Measurements from ENCODE around the gene CORO2B. TPM values are rescaled to one million over a fixed set of nuclear protein-coding genes. Genes with fewer than 3 reads are reported as not detected.

The CORO2B gene
- total and polyA plus RNA-seq, 9 of the 15 experiments (the other 6 are each of a cell fraction or from before 2014, with no cell fraction given): not detected

DNA sequence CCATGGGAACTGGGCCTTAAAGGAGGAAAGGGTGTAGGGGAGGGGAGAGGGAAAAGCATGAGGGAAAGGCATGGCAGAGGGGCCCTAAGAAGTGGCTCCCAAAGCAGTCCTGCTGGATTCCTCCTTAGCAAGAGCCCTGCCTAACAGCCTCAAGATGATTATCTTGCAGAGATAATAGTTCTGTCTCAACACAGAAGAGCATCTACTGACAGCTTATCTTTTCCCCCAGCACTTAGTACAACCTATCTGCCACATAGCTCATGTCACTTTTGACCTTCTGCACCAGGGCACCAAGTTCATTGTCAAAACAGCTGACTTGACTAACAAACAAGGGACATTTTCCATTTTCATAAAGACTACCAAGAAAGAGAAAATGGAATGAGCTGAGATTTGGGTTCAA lies 155.6 kb downstream of the CORO2B start (continued):
- TF ChIP-seq SFPQ (IDR thresholded peaks at IDR 0.05; ENCODE audit: low read depth, low read length) (no peak), ZNF165 (CRISPR knock-in tag; IDR thresholded peaks at IDR 0.05; ENCODE audit: borderline replicate concordance) (no peak), NCOA1 (IDR thresholded peaks at IDR 0.05; ENCODE audit: low read depth) (no peak), PHB (CRISPR knock-in tag; IDR thresholded peaks at IDR 0.05) (no peak), TFAM (CRISPR knock-in tag; conservative IDR thresholded peaks at IDR 0.05) (no peak), CEBPB (tag; IDR thresholded peaks at IDR 0.05) (no peak), ELK3 (CRISPR knock-in tag; IDR thresholded peaks at IDR 0.05) (no peak), HDAC8 (tag; IDR thresholded peaks at IDR 0.05) (no peak), CBFB (CRISPR knock-in tag; IDR thresholded peaks at IDR 0.05) (no peak), MEF2A (IDR thresholded peaks at IDR 0.05; ENCODE audit: control insufficient read depth, low read depth, low read length) (no peak), XRCC3 (IDR thresholded peaks at IDR 0.05) (no peak), BHLHE40 (IDR thresholded peaks at IDR 0.05; ENCODE audit: low read length) (no peak), ZBED1 (IDR thresholded peaks at IDR 0.05) (no peak), LCOR (CRISPR knock-in tag; IDR thresholded peaks at IDR 0.05) (no peak), ZNF512 (tag; IDR thresholded peaks at IDR 0.05) (no peak), MITF (IDR thresholded peaks at IDR 0.05) (no peak)
- TF ChIP-seq, protein P1, sequence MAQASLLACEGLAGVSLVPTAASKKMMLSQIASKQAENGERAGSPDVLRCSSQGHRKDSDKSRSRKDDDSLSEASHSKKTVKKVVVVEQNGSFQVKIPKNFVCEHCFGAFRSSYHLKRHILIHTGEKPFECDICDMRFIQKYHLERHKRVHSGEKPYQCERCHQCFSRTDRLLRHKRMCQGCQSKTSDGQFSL (CRISPR knock-in tag; IDR thresholded peaks at IDR 0.05): no peak
- TF ChIP-seq, protein P1 (tag; IDR thresholded peaks at IDR 0.05): no peak
- TF ChIP-seq, protein P2, sequence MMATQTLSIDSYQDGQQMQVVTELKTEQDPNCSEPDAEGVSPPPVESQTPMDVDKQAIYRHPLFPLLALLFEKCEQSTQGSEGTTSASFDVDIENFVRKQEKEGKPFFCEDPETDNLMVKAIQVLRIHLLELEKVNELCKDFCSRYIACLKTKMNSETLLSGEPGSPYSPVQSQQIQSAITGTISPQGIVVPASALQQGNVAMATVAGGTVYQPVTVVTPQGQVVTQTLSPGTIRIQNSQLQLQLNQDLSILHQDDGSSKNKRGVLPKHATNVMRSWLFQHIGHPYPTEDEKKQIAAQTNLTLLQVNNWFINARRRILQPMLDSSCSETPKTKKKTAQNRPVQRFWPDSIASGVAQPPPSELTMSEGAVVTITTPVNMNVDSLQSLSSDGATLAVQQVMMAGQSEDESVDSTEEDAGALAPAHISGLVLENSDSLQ (IDR thresholded peaks at IDR 0.05): peak; percentile 23; the same call in 1 of the 2 replicates
- TF ChIP-seq, protein P3, sequence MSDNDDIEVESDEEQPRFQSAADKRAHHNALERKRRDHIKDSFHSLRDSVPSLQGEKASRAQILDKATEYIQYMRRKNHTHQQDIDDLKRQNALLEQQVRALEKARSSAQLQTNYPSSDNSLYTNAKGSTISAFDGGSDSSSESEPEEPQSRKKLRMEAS (CRISPR knock-in tag; IDR thresholded peaks at IDR 0.05): no peak
- TF ChIP-seq, protein P4, sequence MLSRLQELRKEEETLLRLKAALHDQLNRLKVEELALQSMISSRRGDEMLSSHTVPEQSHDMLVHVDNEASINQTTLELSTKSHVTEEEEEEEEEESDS (CRISPR knock-in tag; IDR thresholded peaks at IDR 0.05): no peak

Data from K562 (cell line).